Trophoblast cell (in vitro differentiated cells and primary cell): ENCODE measurements around the gene TP53I13.

ENCODE experiments used
- DNase-seq, 2 donors: peaks; one replicate each; pipeline ENCODE4 v3.0.0-alpha.2; 2016
- H2AFZ ChIP-seq: 2 replicates; pipeline ENCODE4 v1.6.1; 2013; ENCODE audit warnings: low read length, moderate library complexity, mild to moderate bottlenecking; ENCODE audit not compliant: insufficient read depth, poor library complexity
- H2AK5ac ChIP-seq: 2 replicates; pipeline ENCODE4 v1.6.1; 2013; ENCODE audit warnings: mild to moderate bottlenecking, low read length
- H2BK120ac ChIP-seq: 2 replicates; pipeline ENCODE4 v1.6.1; 2013; ENCODE audit warnings: low read length, mild to moderate bottlenecking, moderate library complexity; ENCODE audit not compliant: insufficient read depth, poor library complexity
- H2BK12ac ChIP-seq: 2 replicates; pipeline ENCODE4 v1.6.1; 2013; ENCODE audit warnings: mild to moderate bottlenecking, low read length, moderate library complexity
- H2BK5ac ChIP-seq: 2 replicates; pipeline ENCODE4 v1.6.1; 2013; ENCODE audit warnings: low read length, low read depth, moderate library complexity, mild to moderate bottlenecking; ENCODE audit not compliant: poor library complexity
- H3K14ac ChIP-seq: 2 replicates; pipeline ENCODE4 v1.6.1; 2013; ENCODE audit warnings: mild to moderate bottlenecking, low read length
- H3K18ac ChIP-seq: 2 replicates; pipeline ENCODE4 v1.6.1; 2013; ENCODE audit warnings: mild to moderate bottlenecking, low read length
- H3K23ac ChIP-seq: 2 replicates; pipeline ENCODE4 v1.6.1; 2013; ENCODE audit warnings: low read length
- H3K27ac ChIP-seq: 2 replicates; pipeline ENCODE4 v1.5.1; 2013; ENCODE audit warnings: low read depth, mild to moderate bottlenecking, inconsistent platforms, low read length, moderate library complexity
- H3K27me3 ChIP-seq: 2 replicates; pipeline ENCODE4 v1.6.1; 2013; ENCODE audit warnings: inconsistent platforms, mild to moderate bottlenecking, low read length, moderate library complexity; ENCODE audit not compliant: insufficient read depth
- H3K36me3 ChIP-seq, 2 experiments: 1 replicate in 1 of 2; 2 replicates in 1 of 2; pipeline ENCODE4 v1.6.1; 2013; ENCODE audit warnings: low read length in 2 of 2, mild to moderate bottlenecking in 2 of 2, moderate library complexity in 1 of 2; ENCODE audit not compliant: insufficient read depth in 2 of 2, control insufficient read depth in 1 of 2
- H3K4ac ChIP-seq: 2 replicates; pipeline ENCODE4 v1.6.1; 2013; ENCODE audit warnings: low read depth, mild to moderate bottlenecking, low read length, moderate library complexity
- H3K4me1 ChIP-seq, 2 experiments: 1 replicate in 1 of 2; 2 replicates in 1 of 2; pipeline ENCODE4 v1.6.1; 2013; ENCODE audit warnings: low read length in 2 of 2, mild to moderate bottlenecking in 2 of 2, moderate library complexity in 1 of 2; ENCODE audit not compliant: insufficient read depth in 2 of 2, control insufficient read depth in 1 of 2
- H3K4me2 ChIP-seq: 2 replicates; pipeline ENCODE4 v1.6.1; 2013; ENCODE audit warnings: inconsistent platforms, mild to moderate bottlenecking, low read length, moderate library complexity
- H3K4me3 ChIP-seq: 2 replicates; pipeline ENCODE4 v1.5.1; 2013; ENCODE audit warnings: mild to moderate bottlenecking, low read depth, low read length, inconsistent platforms
- H3K79me1 ChIP-seq: one replicate; pipeline ENCODE4 v1.6.1; 2013; ENCODE audit warnings: low read length
- H3K79me2 ChIP-seq: 2 replicates; pipeline ENCODE4 v1.6.1; 2013; ENCODE audit warnings: low read length, mild to moderate bottlenecking; ENCODE audit not compliant: control insufficient read depth, insufficient read depth, poor library complexity
- H3K9ac ChIP-seq: 2 replicates; pipeline ENCODE4 v1.6.1; 2013; ENCODE audit warnings: mild to moderate bottlenecking, low read length
- H3K9me3 ChIP-seq: 2 replicates; pipeline ENCODE4 v1.6.1; 2013; ENCODE audit warnings: low read depth, mild to moderate bottlenecking, control low read depth, inconsistent platforms, low read length; ENCODE audit not compliant: insufficient read depth
- H4K12ac ChIP-seq: 2 replicates; pipeline ENCODE4 v1.6.1; 2013; ENCODE audit warnings: low read depth, mild to moderate bottlenecking, low read length, moderate library complexity
- H4K8ac ChIP-seq: 2 replicates; pipeline ENCODE4 v1.6.1; 2013; ENCODE audit warnings: low read depth, mild to moderate bottlenecking, low read length, moderate library complexity
- H4K91ac ChIP-seq: one replicate; pipeline ENCODE4 v1.6.1; 2013; ENCODE audit warnings: low read depth, mild to moderate bottlenecking, low read length, moderate library complexity
- WGBS: extraction: QIAGEN DNeasy Blood & Tissue Kit; methylation state at CpG from one replicate; pipeline ENCODE4 v1.1.7; 2013; ENCODE audit warnings: missing lambda C conversion rate; ENCODE audit not compliant: insufficient read length, insufficient coverage; ENCODE audit errors: extremely low coverage; 5-methylcytosine and 5-hydroxymethylcytosine counted together

The TP53I13 gene

GRCh38 chr17:29581583-29582253 is 13.2 kb downstream of the TP53I13 start:
- H2BK12ac ChIP-seq = no peak overlapping the region
- H3K27me3 ChIP-seq = no peaks in the 10 kb centered on the region
- H3K27ac ChIP-seq = no peak overlapping the region
- no peak overlapping the region for H3K23ac ChIP-seq
- WGBS = no CpG with 5 or more reads among the region's 20 CpGs
- no peak overlapping the region for H4K12ac ChIP-seq
- H2AK5ac ChIP-seq = no peak overlapping the region
- no peak overlapping the region for H3K9ac ChIP-seq
- H2BK120ac ChIP-seq = no peak overlapping the region
- DNase-seq = no peak
- no peak overlapping the region for H3K4me3 ChIP-seq
- H3K4me1 ChIP-seq = peaks cover 2 to 7% of the 10 kb centered on the region in 2 experiments
- H3K4ac ChIP-seq = no peak overlapping the region
- H3K79me2 ChIP-seq = no peaks in the 10 kb centered on the region
- H4K8ac ChIP-seq = no peak overlapping the region
- H3K18ac ChIP-seq = no peak overlapping the region
- no peak overlapping the region for H3K4me2 ChIP-seq
- H3K79me1 ChIP-seq = no peaks in the 10 kb centered on the region
- H2AFZ ChIP-seq = no peak overlapping the region
- no peak overlapping the region for H4K91ac ChIP-seq
- peaks cover 44 to 51% of the 10 kb centered on the region in 2 experiments for H3K36me3 ChIP-seq
- no peaks in the 10 kb centered on the region for H3K9me3 ChIP-seq
- H2BK5ac ChIP-seq = no peak overlapping the region
- no peak overlapping the region for H3K14ac ChIP-seq

- Histone ChIP-seq H2BK5ac (no peak overlapping the region), H4K8ac (no peak overlapping the region), H3K4me2 (no peak overlapping the region), H4K12ac (no peak overlapping the region), H3K23ac (no peak overlapping the region), H3K36me3 (peaks cover 38 to 46% of the 10 kb centered on the region in 2 experiments), H3K4ac (no peak overlapping the region), H3K18ac (no peak overlapping the region), H3K27me3 (no peaks in the 10 kb centered on the region), H4K91ac (no peak overlapping the region), H2AK5ac (no peak overlapping the region), H3K79me1 (no peaks in the 10 kb centered on the region), H3K14ac (no peak overlapping the region), H3K79me2 (no peaks in the 10 kb centered on the region), H2BK120ac (no peak overlapping the region), H3K9me3 (no peaks in the 10 kb centered on the region), H2AFZ (no peak overlapping the region), H3K27ac (no peak overlapping the region), H2BK12ac (no peak overlapping the region), H3K4me1 (peaks cover 2 to 7% of the 10 kb centered on the region in 2 experiments), H3K9ac (no peak overlapping the region), H3K4me3 (no peak overlapping the region)
- no CpG with 5 or more reads among the region's 10 CpGs for WGBS
- DNase-seq = no peak
Measured at GRCh38 chr17:29582254-29582765, 13.8 kb downstream of the TP53I13 start.

- H4K91ac ChIP-seq = no peak overlapping the region
- H2AK5ac ChIP-seq = no peak overlapping the region
- no peak overlapping the region for H3K14ac ChIP-seq
- H2BK12ac ChIP-seq = no peak overlapping the region
- H2AFZ ChIP-seq = no peak overlapping the region
- no peak overlapping the region for H3K4ac ChIP-seq
- WGBS = no CpG with 5 or more reads among the region's 13 CpGs
- no peak for DNase-seq
- no peak overlapping the region for H3K27ac ChIP-seq
- peaks cover 2 to 7% of the 10 kb centered on the region in 2 experiments for H3K4me1 ChIP-seq
- no peaks in the 10 kb centered on the region for H3K9me3 ChIP-seq
- no peak overlapping the region for H3K23ac ChIP-seq
- peaks cover 33 to 41% of the 10 kb centered on the region in 2 experiments for H3K36me3 ChIP-seq
- H4K8ac ChIP-seq = no peak overlapping the region
- H3K79me1 ChIP-seq = no peaks in the 10 kb centered on the region
- no peaks in the 10 kb centered on the region for H3K79me2 ChIP-seq
- no peaks in the 10 kb centered on the region for H3K27me3 ChIP-seq
- no peak overlapping the region for H2BK120ac ChIP-seq
- no peak overlapping the region for H3K9ac ChIP-seq
- no peak overlapping the region for H3K18ac ChIP-seq
- no peak overlapping the region for H3K4me2 ChIP-seq
- H2BK5ac ChIP-seq = no peak overlapping the region
- no peak overlapping the region for H3K4me3 ChIP-seq
- H4K12ac ChIP-seq = no peak overlapping the region
Measured at GRCh38 chr17:29582772-29583171, 14.3 kb downstream of the TP53I13 start.

- H3K4ac ChIP-seq = no peak overlapping the region
- no peak overlapping the region for H2BK5ac ChIP-seq
- no peak overlapping the region for H2AK5ac ChIP-seq
- H3K79me2 ChIP-seq = peaks cover 6% of the 10 kb centered on the region
- no peak overlapping the region for H3K9ac ChIP-seq
- H4K91ac ChIP-seq = no peak overlapping the region
- no CpG with 5 or more reads among the region's 16 CpGs for WGBS
- no peak overlapping the region for H3K18ac ChIP-seq
- H3K4me2 ChIP-seq = no peak overlapping the region
- H2AFZ ChIP-seq = no peak overlapping the region
- DNase-seq = no peak
- H3K4me3 ChIP-seq = no peak overlapping the region
- H3K14ac ChIP-seq = no peak overlapping the region
- H4K12ac ChIP-seq = no peak overlapping the region
- H3K23ac ChIP-seq = no peak overlapping the region
- no peaks in the 10 kb centered on the region for H3K27me3 ChIP-seq
- no peak overlapping the region for H2BK120ac ChIP-seq
- peaks cover 27 to 33% of the 10 kb centered on the region in 2 experiments for H3K36me3 ChIP-seq
- peaks cover under 1% of the 10 kb centered on the region for H3K79me1 ChIP-seq
- H3K9me3 ChIP-seq = no peaks in the 10 kb centered on the region
- H4K8ac ChIP-seq = no peak overlapping the region
- H3K27ac ChIP-seq = no peak overlapping the region
- H2BK12ac ChIP-seq = no peak overlapping the region
- H3K4me1 ChIP-seq = peaks cover 9 to 14% of the 10 kb centered on the region in 2 experiments
Measured at GRCh38 chr17:29583324-29584248, 15.1 kb downstream of the TP53I13 start.
